Prostate gland (tissue), 2 donors: ENCODE data around the gene RGS14. TPM values are rescaled to one million over a fixed set of nuclear protein-coding genes. Genes with fewer than 3 reads are reported as not detected.

Source experiments
- total RNA-seq, 2 donors: library from RNA; depleted of rRNA; stranded (reverse); fragments of >200 nt; gene quantifications; one replicate each; pipeline ENCODE4 v1.1.0, GENCODE V29; 2016

RGS14 gene
- total RNA-seq, 2 donors from 2014 or later: 13.3 to 24.2 TPM

Other genes with a start within 250 kb of the RGS14 start
- gene NSD1, start 224.2 kb upstream of the RGS14 start, total RNA-seq: 10 to 100 TPM; 37.2 to 53.9 TPM
- gene RAB24, start 54.2 kb upstream of the RGS14 start, total RNA-seq: 10 to 100 TPM; 30.0 to 30.4 TPM
- gene PRELID1, start 54.1 kb upstream of the RGS14 start, total RNA-seq: 10 to 100 TPM; 76.5 to 95.8 TPM
- 10 to 100 TPM; 13.5 to 20.5 TPM for gene MXD3, start 46.0 kb upstream of the RGS14 start, total RNA-seq
- 100 to 1,000 TPM; 350 to 369 TPM for gene LMAN2, start 6.3 kb upstream of the RGS14 start, total RNA-seq
- not detected for gene SLC34A1, start 26.5 kb downstream of the RGS14 start, total RNA-seq
- not detected for gene PFN3, start 42.7 kb downstream of the RGS14 start, total RNA-seq
- gene F12, start 51.6 kb downstream of the RGS14 start, total RNA-seq: 1 to 10 TPM in 1 of 2 donors, under 1 TPM in 1; 0.74 to 2.6 TPM
- gene GRK6, start 68.8 kb downstream of the RGS14 start, total RNA-seq: 10 to 100 TPM; 28.6 to 32.4 TPM
- 10 to 100 TPM in 1 of 2 donors, 1 to 10 TPM in 1; 8.7 to 11.0 TPM for gene PRR7, start 88.9 kb downstream of the RGS14 start, total RNA-seq
- gene DBN1, start 115.7 kb downstream of the RGS14 start, total RNA-seq: 10 to 100 TPM; 33.1 to 65.1 TPM
- gene PDLIM7, start 139.7 kb downstream of the RGS14 start, total RNA-seq: 100 to 1,000 TPM; 155 to 235 TPM
- gene DOK3, start 151.9 kb downstream of the RGS14 start, total RNA-seq: 10 to 100 TPM in 1 of 2 donors, 1 to 10 TPM in 1; 5.0 to 10.4 TPM
- 100 to 1,000 TPM; 126 to 139 TPM for gene DDX41, start 159.0 kb downstream of the RGS14 start, total RNA-seq
- gene FAM193B, start 196.6 kb downstream of the RGS14 start, total RNA-seq: 100 to 1,000 TPM in 1 of 2 donors, 10 to 100 TPM in 1; 59.6 to 112 TPM
- 100 to 1,000 TPM; 136 to 176 TPM for gene TMED9, start 234.3 kb downstream of the RGS14 start, total RNA-seq
- gene B4GALT7, start 242.2 kb downstream of the RGS14 start, total RNA-seq: 10 to 100 TPM; 41.6 to 66.2 TPM